WERI-Rb-1 (cell line): ENCODE data around the gene SNX1.

Source experiments
- DNase-seq: peaks from one replicate; pipeline ENCODE4 v3.0.0-alpha.2; 2020
- H3K27ac ChIP-seq: fragments of 250-450 bp; sonication (Bioruptor Pico); 2 replicates; pipeline ENCODE4 v1.5.1; 2020; ENCODE audit warnings: mild to moderate bottlenecking, moderate library complexity
- H3K27me3 ChIP-seq: fragments of 250-450 bp; sonication (Bioruptor Pico); 2 replicates; pipeline ENCODE4 v1.5.1; 2021; ENCODE audit warnings: mild to moderate bottlenecking, low read depth, moderate library complexity; ENCODE audit not compliant: insufficient read depth, severe bottlenecking
- H3K36me3 ChIP-seq: fragments of 250-450 bp; sonication (Bioruptor Pico); 2 replicates; pipeline ENCODE4 v1.5.1; 2020; ENCODE audit warnings: mild to moderate bottlenecking, moderate library complexity
- H3K4me3 ChIP-seq: 2 replicates; pipeline ENCODE4 v1.5.1; 2011; ENCODE audit warnings: low read depth, mild to moderate bottlenecking, control low read depth, low read length
- H3K9me3 ChIP-seq: fragments of 250-450 bp; sonication (Bioruptor Pico); 2 replicates; pipeline ENCODE4 v1.5.1; 2021; ENCODE audit warnings: mild to moderate bottlenecking, moderate library complexity; ENCODE audit not compliant: severe bottlenecking
- CTCF ChIP-seq: IDR thresholded peaks from 2 replicates; pipeline ENCODE4 v1.5.1; 2011; ENCODE audit warnings: low read depth, mild to moderate bottlenecking, control low read depth, inconsistent platforms, low read length

SNX1 gene

GRCh38 chr15:64121614-64122013 lies 25.8 kb downstream of the SNX1 start:
- H3K36me3 ChIP-seq = peaks cover 64% of the 10 kb centered on the region
- no peak overlapping the region for H3K4me3 ChIP-seq
- no peaks in the 10 kb centered on the region for H3K27me3 ChIP-seq
- TF ChIP-seq CTCF = no peak
- no peak overlapping the region for H3K27ac ChIP-seq
- DNase-seq = no peak
- H3K9me3 ChIP-seq = no peaks in the 10 kb centered on the region

- no peak for DNase-seq
- H3K27ac ChIP-seq = no peak overlapping the region
- H3K4me3 ChIP-seq = no peak overlapping the region
- peaks cover 72% of the 10 kb centered on the region for H3K36me3 ChIP-seq
- H3K9me3 ChIP-seq = no peaks in the 10 kb centered on the region
- no peak for TF ChIP-seq CTCF
- no peaks in the 10 kb centered on the region for H3K27me3 ChIP-seq
These were observed 26.7 kb downstream of the SNX1 start for GRCh38 chr15:64122444-64122843.

- no peak for DNase-seq
- peaks cover 73% of the 10 kb centered on the region for H3K36me3 ChIP-seq
- TF ChIP-seq CTCF = no peak
These were observed 27.2 kb downstream of the SNX1 start for GRCh38 chr15:64122936-64123351.

GRCh38 chr15:64125978-64126377 lies 30.2 kb downstream of the SNX1 start:
- H3K36me3 ChIP-seq = peaks cover 78% of the 10 kb centered on the region

More at GRCh38 chr15:64122936-64123351, 27.2 kb downstream of the SNX1 start:
- Histone ChIP-seq H3K4me3 (no peak overlapping the region), H3K9me3 (no peaks in the 10 kb centered on the region), H3K27me3 (no peaks in the 10 kb centered on the region), H3K27ac (no peak overlapping the region)

GRCh38 chr15:64127521-64128270 lies 31.9 kb downstream of the SNX1 start:
- H3K27me3 ChIP-seq = no peaks in the 10 kb centered on the region
- no peak overlapping the region for H3K4me3 ChIP-seq
- TF ChIP-seq CTCF = no peak
- H3K9me3 ChIP-seq = no peaks in the 10 kb centered on the region
- H3K36me3 ChIP-seq = peaks cover 83% of the 10 kb centered on the region
- H3K27ac ChIP-seq = no peak overlapping the region
- DNase-seq = no peak

More at GRCh38 chr15:64125978-64126377, 30.2 kb downstream of the SNX1 start:
- no peak overlapping the region for H3K4me3 ChIP-seq
- no peaks in the 10 kb centered on the region for H3K27me3 ChIP-seq
- no peaks in the 10 kb centered on the region for H3K9me3 ChIP-seq
- no peak for DNase-seq
- H3K27ac ChIP-seq = no peak overlapping the region
- no peak for TF ChIP-seq CTCF

GRCh38 chr15:64130159-64130558 lies 34.4 kb downstream of the SNX1 start:
- no peaks in the 10 kb centered on the region for H3K27me3 ChIP-seq
- no peak overlapping the region for H3K4me3 ChIP-seq
- peaks cover 94% of the 10 kb centered on the region for H3K36me3 ChIP-seq
- TF ChIP-seq CTCF = no peak
- H3K9me3 ChIP-seq = no peaks in the 10 kb centered on the region
- no peak for DNase-seq
- H3K27ac ChIP-seq = no peak overlapping the region
